PFSK-1 (cell line): ENCODE results near the gene VCAM1.

Experiments used
- POLR2AphosphoS5 ChIP-seq: IDR thresholded peaks from 2 replicates; pipeline ENCODE4 v1.6.1; 2012; ENCODE audit warnings: low read depth, mild to moderate bottlenecking, control low read depth, low read length, moderate library complexity
- SIN3A ChIP-seq: IDR thresholded peaks from 2 replicates; pipeline ENCODE4 v1.6.1; 2012; ENCODE audit warnings: mild to moderate bottlenecking, low read length, moderate library complexity, borderline replicate concordance; ENCODE audit not compliant: insufficient read depth
- TAF1 ChIP-seq: IDR thresholded peaks from 2 replicates; pipeline ENCODE4 v1.6.1; 2012; ENCODE audit warnings: low read length, control low read depth, borderline replicate concordance; ENCODE audit not compliant: insufficient read depth
- TF ChIP-seq, protein P1 (sequence below), 2 experiments: IDR thresholded peaks; 2 replicates each; pipeline versions ENCODE4 v1.6.1 to v1.8.0; 2011 to 2012; ENCODE audit warnings: low read depth in 2 of 2, low read length in 2 of 2, control low read depth in 1 of 2, inconsistent platforms in 1 of 2, mild to moderate bottlenecking in 1 of 2, moderate library complexity in 1 of 2; ENCODE audit not compliant: insufficient read depth in 1 of 2

DNA sequence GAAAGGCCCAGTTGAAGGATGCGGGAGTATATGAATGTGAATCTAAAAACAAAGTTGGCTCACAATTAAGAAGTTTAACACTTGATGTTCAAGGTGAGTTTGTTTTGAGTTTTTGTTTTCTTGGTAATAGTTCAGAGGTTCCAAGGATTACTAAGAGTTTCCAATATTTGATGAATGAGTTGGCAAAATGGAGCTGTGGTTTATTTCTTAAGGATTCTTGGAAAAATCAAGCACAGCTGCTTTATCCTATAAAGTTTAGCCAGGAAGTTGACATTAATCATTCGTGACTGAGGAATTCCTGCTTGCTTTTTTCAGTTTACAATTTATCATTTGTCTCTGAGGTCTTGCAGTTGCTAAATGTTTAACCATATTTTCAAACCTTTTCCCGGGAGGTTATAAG, 15.1 kb downstream of the VCAM1 start:
- TF ChIP-seq TAF1, result no peak
- no peak for TF ChIP-seq POLR2AphosphoS5
- TF ChIP-seq, protein P1, sequence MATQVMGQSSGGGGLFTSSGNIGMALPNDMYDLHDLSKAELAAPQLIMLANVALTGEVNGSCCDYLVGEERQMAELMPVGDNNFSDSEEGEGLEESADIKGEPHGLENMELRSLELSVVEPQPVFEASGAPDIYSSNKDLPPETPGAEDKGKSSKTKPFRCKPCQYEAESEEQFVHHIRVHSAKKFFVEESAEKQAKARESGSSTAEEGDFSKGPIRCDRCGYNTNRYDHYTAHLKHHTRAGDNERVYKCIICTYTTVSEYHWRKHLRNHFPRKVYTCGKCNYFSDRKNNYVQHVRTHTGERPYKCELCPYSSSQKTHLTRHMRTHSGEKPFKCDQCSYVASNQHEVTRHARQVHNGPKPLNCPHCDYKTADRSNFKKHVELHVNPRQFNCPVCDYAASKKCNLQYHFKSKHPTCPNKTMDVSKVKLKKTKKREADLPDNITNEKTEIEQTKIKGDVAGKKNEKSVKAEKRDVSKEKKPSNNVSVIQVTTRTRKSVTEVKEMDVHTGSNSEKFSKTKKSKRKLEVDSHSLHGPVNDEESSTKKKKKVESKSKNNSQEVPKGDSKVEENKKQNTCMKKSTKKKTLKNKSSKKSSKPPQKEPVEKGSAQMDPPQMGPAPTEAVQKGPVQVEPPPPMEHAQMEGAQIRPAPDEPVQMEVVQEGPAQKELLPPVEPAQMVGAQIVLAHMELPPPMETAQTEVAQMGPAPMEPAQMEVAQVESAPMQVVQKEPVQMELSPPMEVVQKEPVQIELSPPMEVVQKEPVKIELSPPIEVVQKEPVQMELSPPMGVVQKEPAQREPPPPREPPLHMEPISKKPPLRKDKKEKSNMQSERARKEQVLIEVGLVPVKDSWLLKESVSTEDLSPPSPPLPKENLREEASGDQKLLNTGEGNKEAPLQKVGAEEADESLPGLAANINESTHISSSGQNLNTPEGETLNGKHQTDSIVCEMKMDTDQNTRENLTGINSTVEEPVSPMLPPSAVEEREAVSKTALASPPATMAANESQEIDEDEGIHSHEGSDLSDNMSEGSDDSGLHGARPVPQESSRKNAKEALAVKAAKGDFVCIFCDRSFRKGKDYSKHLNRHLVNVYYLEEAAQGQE (IDR thresholded peaks at IDR 0.05; ENCODE audit: insufficient read depth in 1 of 2, low read depth in 2 of 2, low read length in 2 of 2), result no peak
- no peak for TF ChIP-seq SIN3A
